Measurements from ENCODE around the gene USF2. TPM values are rescaled to one million over a fixed set of nuclear protein-coding genes. Genes with fewer than 3 reads are reported as not detected.

USF2 gene
- total RNA-seq, 2 donors from 2014 or later = 204 to 299 TPM

- Mint-ChIP-seq H3K27me3 (peaks cover 10% of the 10 kb centered on the region), H3K4me3 (no peak overlapping the region), H3K27ac (no peak overlapping the region), H3K4me1 (peaks cover 14% of the 10 kb centered on the region), H3K36me3 (ENCODE audit: low read depth) (no peaks in the 10 kb centered on the region)
- no peaks in the 10 kb centered on the region for H3K9me3 ChIP-seq (ENCODE audit: control insufficient read depth, low read length, poor library complexity, severe bottlenecking)
- ATAC-seq (no peak), DNase-seq (no peak)
These were observed 40.9 kb downstream of the USF2 start for GRCh38 chr19:35309481-35310279.

- DNase-seq = no peak
- Mint-ChIP-seq H3K27ac (peak overlapping the region; percentile 56), H3K36me3 (ENCODE audit: low read depth) (no peaks in the 10 kb centered on the region), H3K4me3 (no peak overlapping the region), H3K27me3 (peaks cover 10% of the 10 kb centered on the region), H3K4me1 (peaks cover 9% of the 10 kb centered on the region)
- peak; percentile 50 for ATAC-seq
- H3K9me3 ChIP-seq (ENCODE audit: control insufficient read depth, low read length, poor library complexity, severe bottlenecking) = no peaks in the 10 kb centered on the region
These were observed 41.6 kb downstream of the USF2 start for GRCh38 chr19:35310331-35310730.

GRCh38 chr19:35310811-35311465, 42.2 kb downstream of the USF2 start:
- no peaks in the 10 kb centered on the region for H3K9me3 ChIP-seq (ENCODE audit: control insufficient read depth, low read length, poor library complexity, severe bottlenecking)
- no peaks in the 10 kb centered on the region for H3K36me3 Mint-ChIP-seq (ENCODE audit: low read depth)
- DNase-seq = no peak
- H3K4me1 Mint-ChIP-seq = peaks cover 8% of the 10 kb centered on the region
- H3K27me3 Mint-ChIP-seq = peaks cover 10% of the 10 kb centered on the region
- ATAC-seq = no peak
- peak overlapping the region; percentile 56 for H3K27ac Mint-ChIP-seq
- no peak overlapping the region for H3K4me3 Mint-ChIP-seq

- ATAC-seq = no peak
- peak overlapping the region; percentile 27 for H3K27ac Mint-ChIP-seq
- peaks cover 8% of the 10 kb centered on the region for H3K4me1 Mint-ChIP-seq
- DNase-seq = no peak
- no peak overlapping the region for H3K4me3 Mint-ChIP-seq
- no peaks in the 10 kb centered on the region for H3K36me3 Mint-ChIP-seq (ENCODE audit: low read depth)
- H3K27me3 Mint-ChIP-seq = peaks cover 10% of the 10 kb centered on the region
- H3K9me3 ChIP-seq (ENCODE audit: control insufficient read depth, low read length, poor library complexity, severe bottlenecking) = no peaks in the 10 kb centered on the region
These were observed 43.3 kb downstream of the USF2 start for GRCh38 chr19:35311901-35312665.

GRCh38 chr19:35313587-35313986, 44.8 kb downstream of the USF2 start:
- no peak overlapping the region for H3K27ac Mint-ChIP-seq

GRCh38 chr19:35314031-35314430, 45.3 kb downstream of the USF2 start:
- no peaks in the 10 kb centered on the region for H3K36me3 Mint-ChIP-seq (ENCODE audit: low read depth)
- no peak overlapping the region for H3K27ac Mint-ChIP-seq
- H3K9me3 ChIP-seq (ENCODE audit: control insufficient read depth, low read length, poor library complexity, severe bottlenecking) = no peaks in the 10 kb centered on the region
- peaks cover 11% of the 10 kb centered on the region for H3K4me1 Mint-ChIP-seq
- H3K27me3 Mint-ChIP-seq = peaks cover 10% of the 10 kb centered on the region
- ATAC-seq (no peak), DNase-seq (no peak)
- no peak overlapping the region for H3K4me3 Mint-ChIP-seq

More at GRCh38 chr19:35313587-35313986, 44.8 kb downstream of the USF2 start:
- no peaks in the 10 kb centered on the region for H3K9me3 ChIP-seq (ENCODE audit: control insufficient read depth, low read length, poor library complexity, severe bottlenecking)
- H3K27me3 Mint-ChIP-seq = peaks cover 11% of the 10 kb centered on the region
- peaks cover 8% of the 10 kb centered on the region for H3K4me1 Mint-ChIP-seq
- no peaks in the 10 kb centered on the region for H3K36me3 Mint-ChIP-seq (ENCODE audit: low read depth)
- no peak for DNase-seq
- no peak overlapping the region for H3K4me3 Mint-ChIP-seq
- no peak for ATAC-seq

DNA sequence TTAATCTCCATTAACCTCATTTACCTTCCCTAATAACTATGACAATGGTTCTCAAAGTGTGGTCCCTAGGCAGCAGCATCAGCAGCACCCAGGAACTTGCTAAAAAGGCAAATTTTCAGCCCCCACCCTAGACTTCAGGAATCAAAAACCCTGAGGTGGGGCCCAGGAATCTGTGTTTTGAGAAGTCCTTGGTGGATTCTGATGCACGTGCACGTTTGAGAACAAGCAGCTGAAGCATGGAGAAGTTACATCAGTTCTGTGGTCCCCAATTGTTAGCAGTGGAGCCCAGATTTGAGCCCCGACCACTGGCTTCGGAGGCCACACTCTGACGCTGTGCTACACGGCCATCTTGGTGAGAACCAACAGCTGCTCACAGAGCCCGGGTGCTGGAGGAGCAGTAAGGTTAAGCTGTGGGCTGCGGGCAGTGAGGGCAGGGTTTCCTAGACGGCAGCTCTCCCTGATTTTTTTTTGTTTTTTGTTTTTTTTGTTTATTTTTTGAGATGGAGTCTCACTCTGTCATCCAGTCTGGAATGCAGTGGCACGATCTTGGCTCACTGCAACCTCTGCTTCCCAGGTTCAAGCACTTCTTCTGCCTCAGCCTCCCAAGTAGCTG, 46.2 kb downstream of the USF2 start:
- no peak overlapping the region for H3K27ac Mint-ChIP-seq
- no peak overlapping the region for H3K4me3 Mint-ChIP-seq
- DNase-seq (no peak), ATAC-seq (no peak)
- no peaks in the 10 kb centered on the region for H3K9me3 ChIP-seq (ENCODE audit: control insufficient read depth, low read length, poor library complexity, severe bottlenecking)
- peaks cover 11% of the 10 kb centered on the region for H3K4me1 Mint-ChIP-seq
- peaks cover 6% of the 10 kb centered on the region for H3K27me3 Mint-ChIP-seq
- H3K36me3 Mint-ChIP-seq (ENCODE audit: low read depth) = no peaks in the 10 kb centered on the region

GRCh38 chr19:35315883-35316282, 47.1 kb downstream of the USF2 start:
- H3K9me3 ChIP-seq (ENCODE audit: control insufficient read depth, low read length, poor library complexity, severe bottlenecking) = no peaks in the 10 kb centered on the region
- Mint-ChIP-seq H3K4me3 (no peak overlapping the region), H3K27me3 (peaks cover 6% of the 10 kb centered on the region), H3K4me1 (peaks cover 7% of the 10 kb centered on the region), H3K36me3 (ENCODE audit: low read depth) (no peaks in the 10 kb centered on the region), H3K27ac (no peak overlapping the region)
- no peak for DNase-seq
- ATAC-seq = no peak

GRCh38 chr19:35316560-35316959, 47.8 kb downstream of the USF2 start:
- peak; percentile 38 for ATAC-seq
- Mint-ChIP-seq H3K27me3 (peaks cover 6% of the 10 kb centered on the region), H3K27ac (no peak overlapping the region), H3K4me3 (no peak overlapping the region), H3K4me1 (peaks cover 7% of the 10 kb centered on the region), H3K36me3 (ENCODE audit: low read depth) (no peaks in the 10 kb centered on the region)
- no peak for DNase-seq
- H3K9me3 ChIP-seq (ENCODE audit: control insufficient read depth, low read length, poor library complexity, severe bottlenecking) = no peaks in the 10 kb centered on the region

GRCh38 chr19:35317464-35318043, 48.8 kb downstream of the USF2 start:
- no peaks in the 10 kb centered on the region for H3K9me3 ChIP-seq (ENCODE audit: control insufficient read depth, low read length, poor library complexity, severe bottlenecking)
- peaks cover 6% of the 10 kb centered on the region for H3K27me3 Mint-ChIP-seq
- H3K4me3 Mint-ChIP-seq = no peak overlapping the region
- peaks cover 7% of the 10 kb centered on the region for H3K4me1 Mint-ChIP-seq
- H3K36me3 Mint-ChIP-seq (ENCODE audit: low read depth) = no peaks in the 10 kb centered on the region
- DNase-seq (no peak), ATAC-seq (no peak)
- H3K27ac Mint-ChIP-seq = peak overlapping the region; percentile 62

DNA sequence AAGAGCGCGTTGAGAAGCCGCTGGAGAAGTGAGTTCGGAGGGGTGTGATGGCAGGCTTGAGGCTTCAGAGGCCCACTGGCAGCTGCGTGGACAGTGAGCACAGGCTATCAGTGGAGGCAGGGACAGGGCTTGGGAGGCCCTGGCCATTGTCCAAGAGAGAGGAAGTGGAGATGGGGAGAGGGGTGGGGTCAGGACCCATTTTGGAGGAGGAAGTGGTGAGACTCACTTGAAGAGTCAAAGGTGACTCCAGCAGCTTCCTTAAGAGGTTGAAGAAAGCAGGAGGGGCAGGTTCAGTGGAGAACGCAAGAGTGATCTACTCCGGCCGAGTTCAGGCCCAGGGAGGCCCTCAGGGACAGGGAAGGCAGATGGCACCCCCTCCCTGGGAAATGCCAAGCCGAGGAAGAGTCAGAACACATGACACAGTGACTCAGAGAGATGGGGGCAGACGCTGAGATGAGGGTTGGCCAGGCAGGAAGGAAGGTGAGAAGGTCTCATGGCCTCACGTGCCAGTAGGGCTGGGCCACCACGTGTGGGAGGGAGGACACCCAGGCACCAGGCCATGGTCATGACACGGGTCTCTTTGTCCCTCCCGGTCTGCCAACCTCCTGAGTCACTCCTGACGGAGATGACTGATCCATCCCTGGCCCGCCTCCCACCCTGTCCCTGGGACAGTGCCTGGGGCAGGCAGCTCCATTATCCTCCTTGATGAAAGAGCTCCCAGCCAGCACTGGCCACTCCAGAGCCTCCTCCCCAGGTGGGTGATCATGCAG, 50.1 kb downstream of the USF2 start:
- peaks cover 7% of the 10 kb centered on the region for H3K4me1 Mint-ChIP-seq
- H3K27me3 Mint-ChIP-seq = peaks cover 6% of the 10 kb centered on the region
- H3K36me3 Mint-ChIP-seq (ENCODE audit: low read depth) = no peaks in the 10 kb centered on the region
- ATAC-seq = peak; percentile 50
- DNase-seq = no peak
- H3K4me3 Mint-ChIP-seq = no peak overlapping the region
- no peaks in the 10 kb centered on the region for H3K9me3 ChIP-seq (ENCODE audit: control insufficient read depth, low read length, poor library complexity, severe bottlenecking)
- H3K27ac Mint-ChIP-seq = peak overlapping the region; percentile 24

DNA sequence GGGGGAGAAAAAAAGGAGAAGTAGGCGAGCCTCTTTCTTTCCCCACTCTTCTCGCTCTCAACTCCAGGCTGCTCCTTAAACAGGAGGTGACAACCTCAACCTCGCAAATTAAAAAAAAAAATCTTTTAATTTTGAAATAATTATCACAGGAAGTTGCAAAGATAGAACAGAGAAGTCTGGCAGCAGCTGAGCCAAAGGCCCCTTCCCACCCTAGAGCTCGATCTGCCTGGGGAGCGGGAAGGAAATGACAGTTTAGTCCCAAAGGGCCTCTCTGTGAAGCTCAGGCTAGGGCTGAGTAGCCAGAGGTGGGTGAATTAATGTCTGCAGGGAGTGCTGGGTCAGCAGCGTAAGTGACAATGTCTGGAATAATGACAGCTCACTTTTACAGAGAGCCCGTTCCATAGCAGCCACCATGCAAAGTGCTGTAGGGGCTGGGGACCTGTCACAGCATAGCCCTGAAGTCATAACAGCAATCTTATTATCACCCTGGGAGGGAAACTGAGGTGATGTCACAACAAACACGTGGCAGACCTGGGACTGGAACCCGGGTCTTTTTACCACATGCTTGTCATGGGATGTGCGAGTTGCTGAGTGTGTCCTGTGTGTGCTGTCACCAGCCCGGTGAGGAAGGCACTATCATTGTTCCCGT, 51.4 kb downstream of the USF2 start:
- H3K27me3 Mint-ChIP-seq = peaks cover 6% of the 10 kb centered on the region
- ATAC-seq (peak; percentile 18), DNase-seq (no peak)
- no peaks in the 10 kb centered on the region for H3K9me3 ChIP-seq (ENCODE audit: control insufficient read depth, low read length, poor library complexity, severe bottlenecking)
- H3K27ac Mint-ChIP-seq = no peak overlapping the region
- H3K4me1 Mint-ChIP-seq = peaks cover 12% of the 10 kb centered on the region
- H3K36me3 Mint-ChIP-seq (ENCODE audit: low read depth) = no peaks in the 10 kb centered on the region
- no peak overlapping the region for H3K4me3 Mint-ChIP-seq

Data from T-helper 17 cell (primary cell).